H1 (cell line): ENCODE results near the gene ZIC1.

Experiments used
- CBX8 ChIP-seq: fragments of 300-800, 300-1000 bp; sonication (generic); IDR thresholded peaks from 2 replicates; pipeline ENCODE4 v1.7.1; 2016; ENCODE audit warnings: low read depth, low read length, borderline replicate concordance
- CTCF ChIP-seq, 3 experiments: IDR thresholded peaks; 1 replicate in 2 of 3; 2 replicates in 1 of 3; pipeline versions ENCODE4 v1.5.1 to v1.6.1; 2011; ENCODE audit warnings: low read length in 3 of 3, mild to moderate bottlenecking in 3 of 3, inconsistent platforms in 2 of 3, low read depth in 1 of 3, moderate library complexity in 1 of 3; ENCODE audit not compliant: insufficient read depth in 1 of 3; ENCODE audit errors: control extremely low read depth in 1 of 3
- EGR1 ChIP-seq: IDR thresholded peaks from 2 replicates; pipeline ENCODE4 v1.6.1; 2011; ENCODE audit warnings: low read depth, low read length, borderline replicate concordance
- EP300 ChIP-seq, 2 experiments: IDR thresholded peaks; 1 replicate in 1 of 2; 2 replicates in 1 of 2; pipeline ENCODE4 v1.6.1; 2011 to 2012; ENCODE audit warnings: low read depth in 2 of 2, low read length in 2 of 2, mild to moderate bottlenecking in 2 of 2, borderline replicate concordance in 1 of 2, inconsistent platforms in 1 of 2, moderate library complexity in 1 of 2
- FOSL1 ChIP-seq: IDR thresholded peaks from 2 replicates; pipeline ENCODE4 v1.6.1; 2011; ENCODE audit warnings: mild to moderate bottlenecking, low read depth, low read length, moderate library complexity; ENCODE audit not compliant: insufficient read depth
- POLR2A ChIP-seq, 2 experiments: IDR thresholded peaks; 1 replicate in 1 of 2; 2 replicates in 1 of 2; pipeline ENCODE4 v1.6.1; 2011; ENCODE audit warnings: low read depth in 2 of 2, low read length in 2 of 2, mild to moderate bottlenecking in 2 of 2; ENCODE audit errors: control extremely low read depth in 1 of 2
- POLR2AphosphoS5 ChIP-seq: IDR thresholded peaks from 2 replicates; pipeline ENCODE4 v1.6.1; 2011; ENCODE audit warnings: low read depth, low read length
- RFX5 ChIP-seq: IDR thresholded peaks from 2 replicates; pipeline ENCODE4 v1.6.1; 2011; ENCODE audit warnings: low read depth, low read length, improper control_type of control experiment, borderline replicate concordance

- TF ChIP-seq POLR2A (IDR thresholded peaks at IDR 0.05; ENCODE audit: control extremely low read depth in 1 of 2, low read depth in 2 of 2, low read length in 2 of 2): no peak
- no peak for TF ChIP-seq EGR1
- TF ChIP-seq CTCF (IDR thresholded peaks at IDR 0.05; ENCODE audit: control extremely low read depth in 1 of 3, insufficient read depth in 1 of 3, low read depth in 1 of 3, low read length in 3 of 3): no peak
- TF ChIP-seq POLR2AphosphoS5: no peak
- TF ChIP-seq EP300 (IDR thresholded peaks at IDR 0.05; ENCODE audit: borderline replicate concordance in 1 of 2, low read depth in 2 of 2, low read length in 2 of 2): no peak
- TF ChIP-seq CBX8: no peak
- TF ChIP-seq FOSL1: no peak
- no peak for TF ChIP-seq RFX5
These were observed 19.2 kb downstream of the ZIC1 start for GRCh38 chr3:147428326-147428725.
